Forelimb muscle (tissue), 1 donor: ENCODE measurements around the gene IL1RAPL2. TPM values are rescaled to one million over a fixed set of nuclear protein-coding genes. Genes with fewer than 3 reads are reported as not detected.
"Not testable (repeated sequence)": the region's sequence is repeated elsewhere in the genome, so short reads cannot be mapped to it uniquely, and the experiment has no call there.

Source experiments
- DNase-seq: peaks from one replicate; pipeline ENCODE4 v3.0.0-alpha.2; 2013; ENCODE audit warnings: low read depth
- polyA plus RNA-seq: library from polyadenylated mRNA; unstranded; fragments of 120-200 nt; gene quantifications from one replicate; pipeline ENCODE4 v1.2.1, GENCODE V29; 2013; ENCODE audit not compliant: insufficient read length

IL1RAPL2 gene
- polyA plus RNA-seq, 1 donor = 2.6 TPM

GRCh38 chrX:104854790-104855340 is 288.9 kb downstream of the IL1RAPL2 start:
- no peak for DNase-seq

- no peak for DNase-seq
Observed at GRCh38 chrX:104863466-104863865, 297.5 kb downstream of the IL1RAPL2 start.

DNA sequence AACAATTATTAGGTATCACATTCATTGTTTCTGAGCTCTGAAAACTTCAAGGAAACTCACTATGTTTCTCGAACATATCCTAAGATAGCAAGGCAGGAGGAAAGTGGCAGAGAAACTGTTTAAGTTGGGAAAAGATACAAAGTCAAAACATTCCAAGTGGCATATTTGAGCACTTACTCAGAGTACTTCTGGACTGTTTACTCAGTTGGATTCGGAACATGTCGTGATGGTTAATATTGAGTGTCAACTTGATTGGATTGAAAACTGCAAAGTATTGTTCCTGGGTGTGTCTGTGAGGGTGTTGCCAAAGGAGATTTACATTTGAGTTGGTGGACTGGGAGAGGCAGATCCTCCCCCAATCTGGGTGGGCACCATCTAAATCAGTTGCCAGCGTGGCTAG is 298.3 kb downstream of the IL1RAPL2 start:
- DNase-seq = no peak

GRCh38 chrX:104877504-104877903 is 311.5 kb downstream of the IL1RAPL2 start:
- no peak for DNase-seq

DNA sequence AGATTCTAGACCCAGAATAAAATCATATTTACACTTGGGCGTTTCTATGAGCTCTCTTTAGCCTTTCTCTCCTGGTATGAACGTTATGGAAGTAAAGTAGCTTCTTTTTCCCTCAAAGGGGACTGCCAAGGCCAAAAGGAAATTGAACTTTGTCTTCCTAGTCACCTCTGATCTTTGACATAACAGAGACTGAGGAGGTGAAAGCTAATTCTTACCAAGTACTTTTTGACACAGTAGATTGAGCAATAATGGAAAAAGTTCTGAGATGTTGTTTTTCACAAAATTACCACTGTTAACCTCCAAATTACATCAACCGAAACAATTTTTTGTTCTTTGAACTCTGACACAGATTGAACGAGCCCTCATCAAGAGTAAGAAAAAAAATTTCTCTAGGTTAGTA is 336.1 kb downstream of the IL1RAPL2 start:
- DNase-seq = no peak

DNA sequence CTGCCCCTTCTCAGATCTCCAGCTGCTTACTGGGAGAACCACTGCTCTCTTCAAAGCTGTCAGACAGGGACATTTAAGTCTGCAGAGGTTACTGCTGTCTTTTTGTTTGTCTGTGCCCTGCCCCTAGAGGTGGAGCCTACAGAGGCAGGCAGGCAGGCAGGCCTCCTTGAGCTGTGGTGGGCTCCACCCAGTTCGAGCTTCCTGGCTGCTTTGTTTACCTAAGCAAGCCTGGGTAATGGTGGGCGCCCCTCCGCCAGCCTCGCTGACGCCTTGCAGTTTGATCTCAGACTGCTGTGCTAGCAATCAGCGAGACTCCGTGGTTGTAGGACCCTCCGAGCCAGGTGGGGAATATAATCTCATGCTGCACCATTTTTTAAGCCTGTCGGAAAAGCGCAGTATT is 343.7 kb downstream of the IL1RAPL2 start:
- DNase-seq = not testable (repeated sequence)

DNA sequence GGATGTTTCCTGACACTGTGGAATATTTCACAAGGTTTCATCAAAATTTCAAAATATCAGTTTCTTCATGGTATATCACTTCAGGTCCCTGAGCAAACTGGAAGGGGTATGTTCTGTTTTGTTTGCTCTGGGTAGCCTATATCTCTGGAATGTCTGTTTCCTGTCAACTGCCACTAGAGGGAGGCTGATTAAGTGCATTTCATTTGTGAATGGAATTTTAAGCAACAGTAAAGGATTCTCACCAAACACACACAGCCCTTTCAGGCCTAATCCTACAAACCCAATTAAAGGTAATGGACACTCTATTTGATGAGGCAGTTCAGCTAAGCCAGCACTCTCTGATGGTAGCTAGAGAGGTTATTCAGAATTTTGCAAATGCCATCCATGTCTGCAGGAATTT is 347.3 kb downstream of the IL1RAPL2 start:
- no peak for DNase-seq

- not testable (repeated sequence) for DNase-seq
Observed at GRCh38 chrX:104914686-104915085, 348.7 kb downstream of the IL1RAPL2 start.

- DNase-seq = no peak
Observed at GRCh38 chrX:104918122-104918521, 352.1 kb downstream of the IL1RAPL2 start.

GRCh38 chrX:104921584-104922205 is 355.7 kb downstream of the IL1RAPL2 start:
- no peak for DNase-seq

DNA sequence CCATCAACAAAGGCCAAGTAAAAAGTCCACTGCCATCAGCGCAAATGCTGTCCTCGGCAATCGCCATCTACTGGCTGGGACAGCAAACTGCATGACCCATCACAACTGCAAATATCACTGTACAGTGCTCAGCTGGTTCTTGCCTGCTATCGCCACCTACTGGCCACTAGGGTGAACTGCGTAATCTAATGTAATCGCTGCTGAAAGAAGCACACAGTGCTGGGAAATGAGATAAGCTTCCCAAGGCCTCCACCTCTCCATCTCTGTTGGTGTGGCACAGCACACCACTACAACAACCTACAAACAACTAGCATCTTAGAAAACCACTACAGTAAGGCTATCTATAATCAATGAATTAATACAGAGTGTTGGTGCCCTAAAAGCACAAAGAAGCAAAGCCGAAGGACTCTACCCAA is 356.2 kb downstream of the IL1RAPL2 start:
- DNase-seq = peak; percentile 14

GRCh38 chrX:104929324-104929723 is 363.3 kb downstream of the IL1RAPL2 start:
- DNase-seq = no peak

DNA sequence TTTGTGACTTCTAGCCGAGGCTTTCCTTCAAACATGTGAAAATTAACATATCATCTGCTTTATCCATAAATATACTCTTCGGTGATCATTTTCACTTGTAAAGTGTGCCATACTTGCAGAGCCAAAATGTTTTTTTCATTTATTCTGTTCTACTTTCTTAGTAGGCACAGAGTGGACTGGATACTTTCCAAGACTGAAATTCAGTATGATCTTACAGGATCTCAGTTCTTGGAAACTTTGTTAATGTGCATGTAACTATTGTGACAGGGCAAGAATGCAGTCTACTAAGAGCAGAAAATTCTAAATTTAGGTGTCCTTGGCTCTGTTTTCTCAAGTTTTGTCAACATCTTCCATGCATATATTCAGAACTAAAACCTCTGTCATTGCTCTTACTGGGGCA is 369.6 kb downstream of the IL1RAPL2 start:
- DNase-seq = no peak

- no peak for DNase-seq
Observed at GRCh38 chrX:104953251-104953650, 387.3 kb downstream of the IL1RAPL2 start.

DNA sequence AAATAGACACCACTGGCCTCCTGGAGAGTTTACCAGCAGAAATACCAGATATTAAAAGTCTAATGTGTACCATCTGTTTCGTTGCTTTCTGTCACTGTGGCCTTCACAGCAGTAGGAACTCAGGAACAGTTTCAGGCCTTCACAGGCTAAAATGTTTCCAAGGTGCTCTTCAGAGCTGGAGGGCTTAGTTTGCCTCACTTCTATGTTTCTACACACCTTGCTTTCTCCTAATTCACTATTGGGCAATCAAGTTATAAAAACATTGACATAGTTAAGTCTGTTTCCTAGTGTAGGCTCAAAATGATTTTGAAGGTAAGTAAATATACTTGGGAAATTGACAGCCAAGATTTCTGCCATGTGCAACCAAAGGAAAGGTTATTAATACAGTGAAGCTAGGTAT is 395.9 kb downstream of the IL1RAPL2 start:
- DNase-seq = no peak

DNA sequence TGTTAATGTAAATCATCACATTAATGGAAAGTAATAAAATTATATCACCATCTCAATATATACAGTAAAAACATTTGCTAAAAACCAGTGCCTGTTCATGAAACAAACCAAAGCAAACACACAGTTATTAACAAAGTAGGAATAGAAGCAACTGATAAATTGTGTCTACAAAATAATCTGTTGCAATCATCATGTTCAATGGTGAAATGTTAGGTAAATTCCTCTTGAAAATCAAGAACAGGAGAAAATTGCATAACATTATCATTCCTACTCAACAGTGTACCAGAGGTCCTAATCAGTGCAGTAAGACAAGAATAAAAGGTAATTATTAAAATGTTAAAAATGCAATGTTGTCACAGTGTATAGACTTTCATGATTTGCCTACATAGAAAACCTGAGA is 402.2 kb downstream of the IL1RAPL2 start:
- DNase-seq = no peak

DNA sequence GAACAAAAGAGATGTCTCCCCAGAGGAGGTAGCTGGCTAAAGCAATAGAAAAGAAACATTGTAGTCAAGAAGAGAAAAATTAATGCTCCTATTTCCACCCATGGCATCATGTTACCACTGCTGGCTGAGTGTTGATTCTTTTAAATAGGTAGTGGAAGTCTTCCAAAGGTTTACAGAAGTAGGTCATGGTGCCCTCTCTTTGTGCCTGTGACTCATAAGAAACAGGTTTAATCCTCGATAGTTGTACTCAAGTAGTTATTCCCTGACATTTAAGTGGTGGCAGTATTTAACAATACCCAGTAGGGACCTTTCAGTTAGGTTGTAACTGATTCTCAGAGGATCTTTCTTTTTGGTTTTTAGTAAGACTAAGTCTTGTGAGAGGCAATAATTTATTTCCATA is 406.7 kb downstream of the IL1RAPL2 start:
- DNase-seq = no peak

DNA sequence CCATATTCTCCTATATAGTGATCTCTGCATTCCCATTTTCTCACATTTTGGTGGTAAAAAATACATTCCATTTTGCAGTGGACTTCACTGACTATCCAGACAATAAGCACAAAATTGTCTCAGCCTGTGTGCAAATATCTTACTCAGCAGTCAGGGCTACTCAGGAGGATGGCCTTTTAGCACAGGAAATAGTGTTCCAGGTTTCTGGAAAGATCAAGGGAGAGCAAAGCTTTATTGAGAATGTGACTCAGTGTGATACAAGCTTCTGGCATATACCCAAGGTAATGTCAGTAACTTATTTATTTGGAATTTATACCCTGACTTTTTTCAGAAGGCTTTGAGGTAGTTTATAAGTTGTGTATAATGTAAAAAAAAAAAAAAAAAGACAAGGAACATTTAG is 421.1 kb downstream of the IL1RAPL2 start:
- DNase-seq = no peak

GRCh38 chrX:104988038-104988437 is 422.0 kb downstream of the IL1RAPL2 start:
- no peak for DNase-seq

DNA sequence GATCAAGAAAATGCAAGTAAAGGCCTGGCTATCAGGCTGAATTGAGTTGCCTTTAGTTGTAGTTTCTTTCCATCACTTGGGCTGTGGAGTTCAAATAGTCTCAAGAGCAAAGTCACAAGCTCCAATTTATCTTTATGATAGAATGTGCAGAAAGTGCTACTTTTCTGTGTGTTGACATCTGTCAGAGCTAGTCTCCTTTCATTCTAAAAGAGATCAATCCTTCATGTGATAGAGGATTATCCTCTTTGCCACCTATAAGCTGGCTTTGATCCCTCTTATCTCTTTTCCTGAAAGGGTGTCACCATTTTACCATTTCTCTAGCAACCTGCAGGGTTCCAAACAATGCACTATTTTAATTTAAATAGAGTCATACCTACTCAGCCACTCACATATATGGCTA is 429.5 kb downstream of the IL1RAPL2 start:
- DNase-seq = no peak

GRCh38 chrX:105006103-105006502 is 440.1 kb downstream of the IL1RAPL2 start:
- DNase-seq = no peak

DNA sequence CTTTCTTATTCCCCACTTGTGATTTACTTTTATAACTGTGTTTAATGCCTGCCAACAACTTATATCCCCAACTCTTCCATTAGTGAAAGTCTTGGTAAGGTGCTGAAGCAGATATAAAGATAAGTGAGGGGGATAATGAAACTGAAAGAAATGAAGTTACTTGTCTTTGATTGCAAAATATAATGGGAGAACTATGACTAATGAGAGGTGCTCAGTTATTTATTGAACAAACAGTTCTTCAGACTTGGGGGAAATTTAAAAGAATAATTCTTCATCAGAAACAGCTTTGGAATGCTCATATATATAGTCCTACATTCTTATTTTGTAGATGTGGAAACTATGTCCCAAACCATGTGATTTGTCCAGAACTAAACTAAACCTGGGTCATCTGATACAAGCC is 441.0 kb downstream of the IL1RAPL2 start:
- DNase-seq = no peak

- no peak for DNase-seq
Observed at GRCh38 chrX:105013719-105014118, 447.7 kb downstream of the IL1RAPL2 start.

GRCh38 chrX:105017641-105018040 is 451.6 kb downstream of the IL1RAPL2 start:
- no peak for DNase-seq
